ENCODE data around the gene NVL.
A peak's percentile ranks its signal among the peaks of the same experiment; 100 is the strongest.

GRCh38 chr1:224259986-224260385 is 70.0 kb downstream of the NVL start:
- TF ChIP-seq CTCF (IDR thresholded peaks at IDR 0.05; ENCODE audit: extremely low read depth in 1 of 2, insufficient read depth in 1 of 2, low read depth in 1 of 2, low read length in 2 of 2): no peak
- peak; percentile 29 for TF ChIP-seq POLR2A (IDR thresholded peaks at IDR 0.05; ENCODE audit: low read depth, low read length)
- peak; percentile 72 for TF ChIP-seq POLR2AphosphoS5 (IDR thresholded peaks at IDR 0.05; ENCODE audit: insufficient read depth, low read depth, low read length)
- no peak for TF ChIP-seq EZH2 (IDR thresholded peaks at IDR 0.05; ENCODE audit: borderline replicate concordance, low read depth, low read length, severe bottlenecking)
- no peak for TF ChIP-seq MYC (IDR thresholded peaks at IDR 0.05; ENCODE audit: low read depth, low read length)
- TF ChIP-seq, protein P1, sequence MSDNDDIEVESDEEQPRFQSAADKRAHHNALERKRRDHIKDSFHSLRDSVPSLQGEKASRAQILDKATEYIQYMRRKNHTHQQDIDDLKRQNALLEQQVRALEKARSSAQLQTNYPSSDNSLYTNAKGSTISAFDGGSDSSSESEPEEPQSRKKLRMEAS (IDR thresholded peaks at IDR 0.05; ENCODE audit: insufficient read depth, insufficient read length): no peak
- peak; percentile 65 for TF ChIP-seq GATA2 (IDR thresholded peaks at IDR 0.05; ENCODE audit: insufficient read depth, insufficient read length, low read depth, low read length)
- peak; percentile 71 for TF ChIP-seq JUN (IDR thresholded peaks at IDR 0.05; ENCODE audit: borderline replicate concordance, insufficient read depth, insufficient read length, low read depth)
- peak; percentile 61 for TF ChIP-seq FOS (IDR thresholded peaks at IDR 0.05; ENCODE audit: borderline replicate concordance, insufficient read depth, low read length)

Measured in endothelial cell of umbilical vein (primary cell).